HepG2 (cell line): ENCODE measurements around the gene STRA6.

Source experiments
- CBFB ChIP-seq: sonication (generic); formaldehyde crosslinking; IDR thresholded peaks from 2 replicates; pipeline ENCODE4 v1.4.0; 2020; ENCODE audit warnings: missing genetic modification reagents
- CEBPB ChIP-seq: IDR thresholded peaks from 2 replicates; pipeline ENCODE4 v1.6.1; 2011; ENCODE audit warnings: low read depth, low read length, improper control_type of control experiment, borderline replicate concordance
- CHD4 ChIP-seq: fragments of 200-600 bp; sonication (generic); IDR thresholded peaks from 2 replicates; pipeline ENCODE4 v1.7.0; 2017; ENCODE audit warnings: mild to moderate bottlenecking, low read length, borderline replicate concordance
- HNRNPH1 ChIP-seq: fragments of 200-400 bp; formaldehyde crosslinking; optimal IDR thresholded peaks from 2 replicates; pipeline ENCODE3; 2017; ENCODE audit warnings: mild to moderate bottlenecking, low read depth, low read length
- KDM4B ChIP-seq: sonication (generic); formaldehyde crosslinking; IDR thresholded peaks from 2 replicates; pipeline ENCODE4 v1.4.0; 2020; ENCODE audit warnings: missing genetic modification reagents
- NFE2L1 ChIP-seq: sonication (generic); formaldehyde crosslinking; IDR thresholded peaks from 2 replicates; pipeline ENCODE4 v1.4.0; 2020; ENCODE audit warnings: missing genetic modification reagents, mild to moderate bottlenecking, borderline replicate concordance
- NR3C1 ChIP-seq: sonication (generic); formaldehyde crosslinking; IDR thresholded peaks from 2 replicates; pipeline ENCODE4 v1.4.0; 2020; ENCODE audit warnings: missing genetic modification reagents
- POLR2A ChIP-seq, 2 experiments: IDR thresholded peaks; 2 replicates each; pipeline ENCODE4 v1.6.1; 2011; ENCODE audit warnings: low read depth in 2 of 2, low read length in 2 of 2, mild to moderate bottlenecking in 1 of 2, moderate library complexity in 1 of 2; ENCODE audit not compliant: insufficient read depth in 1 of 2
- PRPF4 ChIP-seq: fragments of 200-400 bp; formaldehyde crosslinking; IDR thresholded peaks from 2 replicates; pipeline ENCODE4 v1.6.1; 2016; ENCODE audit warnings: low read length, low read depth; ENCODE audit not compliant: poor library complexity, severe bottlenecking
- ZNF549 ChIP-seq: sonication (generic); formaldehyde crosslinking; IDR thresholded peaks from 2 replicates; pipeline ENCODE4 v1.5.0; 2020; ENCODE audit warnings: missing genetic modification reagents
- ZNF891 ChIP-seq: sonication (generic); formaldehyde crosslinking; IDR thresholded peaks from 2 replicates; pipeline ENCODE4 v1.5.0; 2020; ENCODE audit warnings: mild to moderate bottlenecking, missing genetic modification reagents
- ZSCAN20 ChIP-seq: sonication (generic); formaldehyde crosslinking; IDR thresholded peaks from 2 replicates; pipeline ENCODE4 v1.4.0; 2020; ENCODE audit warnings: missing genetic modification reagents, mild to moderate bottlenecking, borderline replicate concordance
- TF ChIP-seq, protein P1 (sequence below): sonication (generic); formaldehyde crosslinking; IDR thresholded peaks from 2 replicates; pipeline ENCODE4 v1.5.0; 2020; ENCODE audit warnings: mild to moderate bottlenecking, missing genetic modification reagents, moderate library complexity

DNA sequence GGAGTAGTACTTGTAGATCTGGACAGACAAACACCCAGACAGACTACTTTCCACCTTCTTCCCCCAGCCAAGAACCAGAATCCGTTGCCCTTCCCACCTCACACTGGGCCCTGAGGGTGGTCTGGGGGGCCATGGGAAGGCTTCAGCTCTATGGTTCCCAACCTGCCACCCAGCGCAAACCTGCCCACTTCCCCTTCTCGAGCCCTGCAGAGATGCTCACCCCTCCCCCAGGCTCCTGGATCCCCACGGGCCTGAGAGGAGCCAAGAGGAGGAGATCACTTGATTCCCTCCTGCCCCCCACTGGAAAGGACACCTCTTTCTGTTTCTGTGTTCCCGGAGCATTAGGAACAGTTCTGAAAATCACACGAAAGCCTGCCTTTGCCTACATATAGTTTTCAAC, 8.7 kb downstream of the STRA6 start:
- TF ChIP-seq ZNF549 (CRISPR knock-in tag) (no peak), HNRNPH1 (no peak), KDM4B (CRISPR knock-in tag) (no peak), CEBPB (no peak), ZNF891 (CRISPR knock-in tag) (no peak), CHD4 (no peak), CBFB (CRISPR knock-in tag) (no peak), NR3C1 (CRISPR knock-in tag) (no peak), PRPF4 (no peak), NFE2L1 (no peak), POLR2A (IDR thresholded peaks at IDR 0.05; ENCODE audit: insufficient read depth in 1 of 2, low read depth in 2 of 2, low read length in 2 of 2) (no peak), ZSCAN20 (CRISPR knock-in tag) (no peak)
- TF ChIP-seq, protein P1, sequence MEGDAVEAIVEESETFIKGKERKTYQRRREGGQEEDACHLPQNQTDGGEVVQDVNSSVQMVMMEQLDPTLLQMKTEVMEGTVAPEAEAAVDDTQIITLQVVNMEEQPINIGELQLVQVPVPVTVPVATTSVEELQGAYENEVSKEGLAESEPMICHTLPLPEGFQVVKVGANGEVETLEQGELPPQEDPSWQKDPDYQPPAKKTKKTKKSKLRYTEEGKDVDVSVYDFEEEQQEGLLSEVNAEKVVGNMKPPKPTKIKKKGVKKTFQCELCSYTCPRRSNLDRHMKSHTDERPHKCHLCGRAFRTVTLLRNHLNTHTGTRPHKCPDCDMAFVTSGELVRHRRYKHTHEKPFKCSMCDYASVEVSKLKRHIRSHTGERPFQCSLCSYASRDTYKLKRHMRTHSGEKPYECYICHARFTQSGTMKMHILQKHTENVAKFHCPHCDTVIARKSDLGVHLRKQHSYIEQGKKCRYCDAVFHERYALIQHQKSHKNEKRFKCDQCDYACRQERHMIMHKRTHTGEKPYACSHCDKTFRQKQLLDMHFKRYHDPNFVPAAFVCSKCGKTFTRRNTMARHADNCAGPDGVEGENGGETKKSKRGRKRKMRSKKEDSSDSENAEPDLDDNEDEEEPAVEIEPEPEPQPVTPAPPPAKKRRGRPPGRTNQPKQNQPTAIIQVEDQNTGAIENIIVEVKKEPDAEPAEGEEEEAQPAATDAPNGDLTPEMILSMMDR (CRISPR knock-in tag): no peak
